Measurements from ENCODE around the gene ZNF768. TPM values are rescaled to one million over a fixed set of nuclear protein-coding genes. Genes with fewer than 3 reads are reported as not detected.

Gene ZNF768
- total RNA-seq, 1 experiment from 2014 or later: 68.3 TPM

DNA sequence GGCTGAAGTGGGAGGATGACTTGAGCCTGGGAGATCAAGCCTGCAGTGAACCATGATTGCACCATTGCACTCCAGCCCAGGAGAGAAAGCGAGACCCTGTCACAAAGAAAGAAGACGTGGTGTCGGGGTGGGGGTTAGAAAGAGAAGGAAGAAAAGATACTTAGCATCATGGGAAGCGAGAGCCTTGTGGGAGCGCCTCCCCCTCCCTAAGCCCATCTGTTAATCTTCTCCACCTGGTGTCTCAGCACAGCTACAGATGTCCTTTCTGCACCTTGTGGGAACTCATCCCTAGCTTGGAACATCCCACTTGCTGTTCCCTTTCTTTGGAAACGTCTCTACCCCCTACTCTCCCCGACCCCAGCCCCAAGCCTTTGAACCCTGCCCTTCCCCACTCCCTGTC lies 39.2 kb upstream of the ZNF768 start:
- no peak for TF ChIP-seq SIN3A (IDR thresholded peaks at IDR 0.05; ENCODE audit: borderline replicate concordance, insufficient read depth, low read depth, low read length)
- TF ChIP-seq, protein P1, sequence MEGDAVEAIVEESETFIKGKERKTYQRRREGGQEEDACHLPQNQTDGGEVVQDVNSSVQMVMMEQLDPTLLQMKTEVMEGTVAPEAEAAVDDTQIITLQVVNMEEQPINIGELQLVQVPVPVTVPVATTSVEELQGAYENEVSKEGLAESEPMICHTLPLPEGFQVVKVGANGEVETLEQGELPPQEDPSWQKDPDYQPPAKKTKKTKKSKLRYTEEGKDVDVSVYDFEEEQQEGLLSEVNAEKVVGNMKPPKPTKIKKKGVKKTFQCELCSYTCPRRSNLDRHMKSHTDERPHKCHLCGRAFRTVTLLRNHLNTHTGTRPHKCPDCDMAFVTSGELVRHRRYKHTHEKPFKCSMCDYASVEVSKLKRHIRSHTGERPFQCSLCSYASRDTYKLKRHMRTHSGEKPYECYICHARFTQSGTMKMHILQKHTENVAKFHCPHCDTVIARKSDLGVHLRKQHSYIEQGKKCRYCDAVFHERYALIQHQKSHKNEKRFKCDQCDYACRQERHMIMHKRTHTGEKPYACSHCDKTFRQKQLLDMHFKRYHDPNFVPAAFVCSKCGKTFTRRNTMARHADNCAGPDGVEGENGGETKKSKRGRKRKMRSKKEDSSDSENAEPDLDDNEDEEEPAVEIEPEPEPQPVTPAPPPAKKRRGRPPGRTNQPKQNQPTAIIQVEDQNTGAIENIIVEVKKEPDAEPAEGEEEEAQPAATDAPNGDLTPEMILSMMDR (IDR thresholded peaks at IDR 0.05): no peak
- TF ChIP-seq POLR2AphosphoS5 (IDR thresholded peaks at IDR 0.05; ENCODE audit: low read depth, low read length): no peak
- no peak for TF ChIP-seq TCF7L2 (IDR thresholded peaks at IDR 0.05; ENCODE audit: low read depth, low read length)
- TF ChIP-seq, protein P2, sequence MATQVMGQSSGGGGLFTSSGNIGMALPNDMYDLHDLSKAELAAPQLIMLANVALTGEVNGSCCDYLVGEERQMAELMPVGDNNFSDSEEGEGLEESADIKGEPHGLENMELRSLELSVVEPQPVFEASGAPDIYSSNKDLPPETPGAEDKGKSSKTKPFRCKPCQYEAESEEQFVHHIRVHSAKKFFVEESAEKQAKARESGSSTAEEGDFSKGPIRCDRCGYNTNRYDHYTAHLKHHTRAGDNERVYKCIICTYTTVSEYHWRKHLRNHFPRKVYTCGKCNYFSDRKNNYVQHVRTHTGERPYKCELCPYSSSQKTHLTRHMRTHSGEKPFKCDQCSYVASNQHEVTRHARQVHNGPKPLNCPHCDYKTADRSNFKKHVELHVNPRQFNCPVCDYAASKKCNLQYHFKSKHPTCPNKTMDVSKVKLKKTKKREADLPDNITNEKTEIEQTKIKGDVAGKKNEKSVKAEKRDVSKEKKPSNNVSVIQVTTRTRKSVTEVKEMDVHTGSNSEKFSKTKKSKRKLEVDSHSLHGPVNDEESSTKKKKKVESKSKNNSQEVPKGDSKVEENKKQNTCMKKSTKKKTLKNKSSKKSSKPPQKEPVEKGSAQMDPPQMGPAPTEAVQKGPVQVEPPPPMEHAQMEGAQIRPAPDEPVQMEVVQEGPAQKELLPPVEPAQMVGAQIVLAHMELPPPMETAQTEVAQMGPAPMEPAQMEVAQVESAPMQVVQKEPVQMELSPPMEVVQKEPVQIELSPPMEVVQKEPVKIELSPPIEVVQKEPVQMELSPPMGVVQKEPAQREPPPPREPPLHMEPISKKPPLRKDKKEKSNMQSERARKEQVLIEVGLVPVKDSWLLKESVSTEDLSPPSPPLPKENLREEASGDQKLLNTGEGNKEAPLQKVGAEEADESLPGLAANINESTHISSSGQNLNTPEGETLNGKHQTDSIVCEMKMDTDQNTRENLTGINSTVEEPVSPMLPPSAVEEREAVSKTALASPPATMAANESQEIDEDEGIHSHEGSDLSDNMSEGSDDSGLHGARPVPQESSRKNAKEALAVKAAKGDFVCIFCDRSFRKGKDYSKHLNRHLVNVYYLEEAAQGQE (IDR thresholded peaks at IDR 0.05; ENCODE audit: insufficient read depth in 1 of 2, low read depth in 2 of 2, low read length in 1 of 2): no peak
- intact Hi-C loops (cut with micrococcal nuclease; ENCODE audit: unreplicated experiment): no loop called here
- no peaks in the 10 kb centered on the region for H3K9me3 ChIP-seq (ENCODE audit: control insufficient read depth, insufficient read depth, low read depth, low read length)
- BruUV-seq (replicated peaks): no TSS peak
- H3K4me1 ChIP-seq (ENCODE audit: control insufficient read depth, insufficient read depth, low read length): peaks cover 4% of the 10 kb centered on the region; the same call in 1 of the 2 replicates
- no peaks in the 10 kb centered on the region for H3K36me3 ChIP-seq (ENCODE audit: control insufficient read depth, insufficient read depth, low read length)
- H3K27ac ChIP-seq (ENCODE audit: low read length): no peak overlapping the region
- ATAC-seq: no peak
- ChIA-PET POLR2A (interaction anchor here (0.5 kb wide), 1 partner anchor 14 kb away, joined by 3 read pairs; no protein-coding TSS in a partner anchor), CTCF (no interaction called here)
- DNase-seq (ENCODE audit: low read depth, low spot score): no peak
- H3K4me3 ChIP-seq (ENCODE audit: low read depth in 2 of 2, low read length in 2 of 2): no peak overlapping the region
- no peaks in the 10 kb centered on the region for H3K27me3 ChIP-seq (ENCODE audit: control insufficient read depth, insufficient read depth, low read length)
- in situ Hi-C loops (cut with HindIII; ENCODE audit: low pct_unique_long_range_greater_than_20kb, low sequenced_read_pairs): no loop called here

DNA sequence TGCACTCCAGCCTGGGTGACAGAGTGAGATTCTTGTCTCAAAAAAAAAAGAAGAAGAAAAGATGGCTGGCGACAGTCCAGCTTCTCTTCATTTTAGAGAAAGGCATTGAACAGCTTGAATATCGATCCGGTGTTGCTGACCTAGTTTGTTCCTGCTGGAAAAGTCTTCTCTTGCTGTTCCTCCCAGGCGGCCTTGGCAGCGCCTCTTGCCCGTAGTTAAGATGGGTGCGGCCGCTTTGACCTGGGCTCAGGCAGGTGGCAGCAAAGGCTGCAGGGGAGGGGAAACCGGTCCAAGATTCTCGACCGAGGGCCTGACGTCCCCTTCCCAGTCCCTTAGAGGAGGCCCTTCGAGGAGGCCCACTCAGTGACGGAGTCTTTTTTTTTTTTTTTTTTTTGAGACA lies 35.7 kb upstream of the ZNF768 start:
- POLR2A ChIA-PET: no interaction called here
- H3K9me3 ChIP-seq (ENCODE audit: control insufficient read depth, insufficient read depth, low read depth, low read length): no peaks in the 10 kb centered on the region
- DNase-seq (ENCODE audit: low read depth, low spot score) (no peak), ATAC-seq (no peak)
- in situ Hi-C loops (cut with HindIII; ENCODE audit: low pct_unique_long_range_greater_than_20kb, low sequenced_read_pairs): no loop called here
- peak overlapping the region in 1 of 2 experiments; percentile 72; a peak in 2 of 4 replicates for H3K4me3 ChIP-seq (ENCODE audit: low read depth in 2 of 2, low read length in 2 of 2)
- CTCF ChIA-PET: interaction anchor here (1.2 kb wide), 2 partner anchors 36 to 132 kb away, joined by 3 read pairs; partner anchors contain the start of gene DCTPP1
- H3K36me3 ChIP-seq (ENCODE audit: control insufficient read depth, insufficient read depth, low read length): no peaks in the 10 kb centered on the region
- intact Hi-C loops (cut with micrococcal nuclease; ENCODE audit: unreplicated experiment): no loop called here
- H3K27ac ChIP-seq (ENCODE audit: low read length): peak overlapping the region; percentile 91
- H3K27me3 ChIP-seq (ENCODE audit: control insufficient read depth, insufficient read depth, low read length): no peaks in the 10 kb centered on the region
- H3K4me1 ChIP-seq (ENCODE audit: control insufficient read depth, insufficient read depth, low read length): peaks cover 7% of the 10 kb centered on the region; the same call in 1 of the 2 replicates
- TF ChIP-seq, protein P1 (IDR thresholded peaks at IDR 0.05): no peak
- TF ChIP-seq TCF7L2 (IDR thresholded peaks at IDR 0.05; ENCODE audit: low read depth, low read length): no peak
- TF ChIP-seq, protein P2 (IDR thresholded peaks at IDR 0.05; ENCODE audit: insufficient read depth in 1 of 2, low read depth in 2 of 2, low read length in 1 of 2): no peak
- TF ChIP-seq SIN3A (IDR thresholded peaks at IDR 0.05; ENCODE audit: borderline replicate concordance, insufficient read depth, low read depth, low read length): no peak
- TF ChIP-seq POLR2AphosphoS5 (IDR thresholded peaks at IDR 0.05; ENCODE audit: low read depth, low read length): no peak
- BruUV-seq (replicated peaks): no TSS peak
